Kidney glomerular epithelial cell (primary cell): ENCODE data around the gene CHRNB1.

Experiments used
- DNase-seq: peaks from one replicate; lab custom pipeline; 2025; lab: John Stamatoyannopoulos, UW

The CHRNB1 gene

GRCh38 chr17:7437950-7438614, 6.8 kb upstream of the CHRNB1 start:
- no peak for DNase-seq

GRCh38 chr17:7438656-7439460, 6.0 kb upstream of the CHRNB1 start:
- DNase-seq = no peak

DNA sequence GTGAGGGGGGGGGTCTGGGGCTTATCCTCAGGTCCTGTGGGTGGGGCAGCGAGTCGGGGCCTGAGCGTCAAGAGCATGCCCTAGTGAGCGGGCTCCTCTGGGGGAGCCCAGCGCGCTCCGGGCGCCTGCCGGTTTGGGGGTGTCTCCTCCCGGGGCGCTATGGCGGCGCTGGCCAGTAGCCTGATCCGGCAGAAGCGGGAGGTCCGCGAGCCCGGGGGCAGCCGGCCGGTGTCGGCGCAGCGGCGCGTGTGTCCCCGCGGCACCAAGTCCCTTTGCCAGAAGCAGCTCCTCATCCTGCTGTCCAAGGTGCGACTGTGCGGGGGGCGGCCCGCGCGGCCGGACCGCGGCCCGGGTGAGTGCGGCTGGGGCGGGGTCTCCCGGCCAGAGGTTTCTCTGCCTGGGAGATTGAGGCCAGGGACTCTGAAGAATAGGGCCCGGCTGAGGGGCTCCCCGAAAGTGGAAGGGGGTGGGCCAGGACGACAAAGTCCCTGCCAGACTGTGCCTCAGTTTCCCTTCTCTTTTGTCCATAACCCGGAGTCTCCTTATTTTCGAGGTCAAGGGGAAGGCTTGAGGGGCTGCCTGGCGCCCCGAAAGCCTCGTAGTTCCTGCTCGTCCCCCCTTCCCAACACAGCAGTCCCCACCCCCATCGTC, 5.3 kb upstream of the CHRNB1 start, which contains the start of gene FGF11:
Gene FGF11, plus strand, starts transcription at position 51 of the 651 bp plus-strand sequence. Its CDS starts 109 bp downstream, at position 160.
- no peak for DNase-seq

GRCh38 chr17:7440113-7440833, 4.6 kb upstream of the CHRNB1 start:
- peak; percentile 25 for DNase-seq

- peak; percentile 33 for DNase-seq
Measured at GRCh38 chr17:7440834-7441195, 4.0 kb upstream of the CHRNB1 start.

DNA sequence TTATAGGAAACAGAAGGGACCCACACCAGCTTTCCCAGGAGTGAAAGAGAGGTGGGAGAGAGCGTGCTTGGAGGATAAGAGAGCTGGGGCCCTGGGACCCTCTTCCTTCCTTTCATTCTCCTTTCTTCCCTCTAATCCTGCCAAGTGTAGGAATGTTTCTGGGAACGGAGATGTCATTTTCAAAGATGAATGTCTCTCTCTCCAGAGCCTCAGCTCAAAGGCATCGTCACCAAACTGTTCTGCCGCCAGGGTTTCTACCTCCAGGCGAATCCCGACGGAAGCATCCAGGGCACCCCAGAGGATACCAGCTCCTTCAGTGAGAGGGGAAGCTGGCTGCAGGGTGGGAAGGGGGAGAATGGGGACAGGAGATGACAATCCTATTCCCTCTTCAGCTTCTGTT, 3.6 kb upstream of the CHRNB1 start:
- no peak for DNase-seq

DNA sequence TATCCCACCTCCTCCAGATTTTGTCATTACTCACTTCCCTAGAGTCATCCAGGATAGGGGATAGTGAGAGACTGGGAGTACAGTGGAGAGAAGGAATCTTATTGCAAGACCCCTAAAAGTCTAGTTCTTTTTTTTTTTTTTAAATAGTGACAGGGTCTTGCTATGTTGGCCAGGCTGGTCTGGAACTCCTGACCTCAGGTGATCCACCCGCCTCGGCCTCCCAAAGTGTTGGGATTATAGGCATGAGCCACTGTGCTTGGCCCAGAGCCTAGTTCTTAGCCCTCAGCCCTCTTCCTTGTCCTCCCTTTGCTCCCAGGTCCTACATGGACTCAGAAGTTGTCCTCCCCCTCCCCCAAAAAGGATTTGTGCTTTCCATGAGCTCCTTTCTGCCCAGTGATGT, 2.7 kb upstream of the CHRNB1 start:
- DNase-seq = no peak

DNA sequence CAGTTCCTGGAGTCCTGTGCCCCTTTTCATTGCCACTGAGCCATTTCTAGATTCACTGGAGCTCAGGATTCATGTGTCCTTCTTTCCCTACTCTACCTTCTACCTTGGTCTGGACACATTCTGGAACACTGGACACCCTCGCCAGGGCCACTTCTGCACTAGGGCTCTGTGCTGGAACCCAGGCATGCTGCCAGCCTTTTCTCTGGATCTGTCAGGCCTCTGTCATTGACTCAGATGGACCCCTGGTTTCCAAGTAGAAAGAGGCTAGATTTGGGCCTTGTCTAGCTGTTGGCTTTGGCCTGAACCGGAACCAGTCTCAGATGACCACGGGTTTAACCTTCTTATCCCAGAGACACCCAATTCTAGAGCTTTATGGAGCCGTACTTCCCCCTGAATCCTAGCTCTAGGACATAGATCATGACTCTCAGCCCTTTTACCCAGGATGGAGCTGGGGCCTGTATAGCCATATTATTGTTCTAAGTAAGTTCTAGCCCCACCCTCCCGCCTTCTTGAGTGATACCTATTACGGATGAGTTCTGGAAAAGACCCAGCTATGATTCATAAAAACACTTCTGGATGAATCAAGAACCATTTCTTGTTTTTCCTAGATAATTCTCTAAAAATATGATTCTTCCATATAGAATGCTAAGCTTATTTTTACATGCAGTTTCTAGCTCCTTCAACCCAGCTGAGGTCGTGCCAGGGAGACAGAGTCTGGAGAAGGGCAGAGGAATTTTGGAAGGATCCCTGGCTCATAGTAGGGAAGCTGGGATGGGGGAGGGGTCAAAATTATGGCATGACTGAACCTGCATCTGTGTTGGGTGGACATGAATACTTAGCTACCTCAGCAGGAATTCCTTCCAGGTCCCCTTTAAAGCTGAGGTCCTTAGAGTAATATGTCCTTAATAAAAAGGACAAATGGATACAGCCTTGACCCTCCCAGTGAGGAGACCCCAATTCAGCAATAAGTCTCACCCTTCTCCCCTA, 1.1 kb upstream of the CHRNB1 start:
- DNase-seq = no peak

DNA sequence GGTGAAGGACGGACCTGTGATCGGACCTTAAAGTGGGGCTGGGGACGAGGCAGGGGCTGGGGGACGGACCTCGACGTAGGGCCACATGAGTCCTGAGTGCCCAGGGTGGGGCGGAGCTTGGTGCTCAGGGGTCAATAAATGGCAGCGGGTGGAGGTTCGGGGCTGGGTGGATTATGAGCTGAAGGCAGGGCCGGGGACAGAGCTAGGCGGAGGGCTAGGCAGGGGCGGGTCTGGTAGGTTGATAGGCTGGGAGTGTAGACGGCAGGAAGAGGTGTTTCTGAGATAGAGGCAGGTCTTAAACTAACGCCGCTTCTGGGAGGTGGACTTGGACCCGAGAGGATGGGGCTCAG, 733 bp downstream of the CHRNB1 start:
- DNase-seq = no peak

GRCh38 chr17:7448461-7448860, 3.6 kb downstream of the CHRNB1 start:
- DNase-seq = no peak

DNA sequence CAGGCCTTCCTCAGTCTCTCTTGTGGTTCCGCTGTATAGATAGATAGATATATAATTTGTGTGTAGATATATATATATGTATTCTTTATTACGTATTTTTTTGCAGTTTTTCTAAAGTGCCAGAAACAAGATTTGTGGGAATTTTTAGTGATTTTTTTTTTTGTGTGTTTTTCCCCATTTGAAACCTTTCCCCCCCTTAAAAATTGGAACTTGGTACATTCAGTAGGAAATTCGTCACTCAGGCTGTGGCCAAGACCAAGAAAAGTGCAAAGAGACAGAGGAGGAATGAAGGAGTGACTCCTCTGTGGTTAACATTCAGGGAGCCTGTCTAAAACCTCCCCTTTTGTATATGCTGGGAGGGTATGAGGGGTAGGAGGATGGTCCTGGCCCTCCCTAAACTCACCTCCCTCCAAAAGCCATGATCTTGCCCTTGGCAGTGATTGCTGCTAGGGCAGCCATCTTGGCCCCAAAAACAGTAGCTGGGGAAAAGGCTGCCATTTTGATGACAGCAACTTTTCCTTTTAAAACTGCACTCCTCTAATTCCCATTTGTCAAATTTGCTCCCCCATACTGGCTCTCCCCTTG, 15.2 kb downstream of the CHRNB1 start:
- DNase-seq = no peak

DNA sequence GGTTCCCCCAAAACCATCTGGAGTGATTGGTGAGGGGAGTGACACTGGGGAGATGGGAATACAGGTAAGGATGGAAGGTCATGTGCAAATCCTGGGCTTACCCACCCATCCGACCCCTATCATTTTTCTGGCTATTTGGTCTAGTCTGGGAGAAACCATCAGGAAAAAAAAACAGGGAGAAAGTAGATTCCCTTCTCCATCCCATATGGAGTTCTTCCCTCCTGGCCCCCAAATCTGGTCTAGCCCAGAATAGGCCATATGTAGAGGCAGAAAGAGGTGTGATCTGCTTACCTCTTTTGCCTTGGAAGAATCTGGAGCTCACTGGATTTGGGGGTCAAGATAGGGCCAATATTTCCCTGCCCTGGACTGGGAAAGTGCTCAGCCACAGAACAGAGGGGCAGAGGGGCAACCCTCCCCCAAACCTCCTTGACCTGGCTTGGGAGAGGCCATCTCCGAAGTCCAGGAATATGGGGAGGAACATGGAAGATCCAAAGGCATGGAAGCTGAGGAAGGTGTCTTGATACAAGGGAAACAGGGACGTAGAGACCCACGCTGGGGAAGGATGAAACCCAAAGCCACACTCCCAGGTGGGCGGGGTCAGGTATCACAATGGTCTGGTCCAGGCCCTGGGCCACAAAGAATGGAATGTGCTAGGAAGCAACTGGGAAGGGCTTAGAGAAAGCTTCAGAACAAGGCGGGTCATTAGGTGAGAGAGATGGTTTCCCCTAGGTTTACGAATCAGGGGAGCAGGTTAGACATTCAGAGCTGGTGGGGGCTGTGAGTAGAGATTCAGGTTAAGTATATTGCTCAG, 16.2 kb downstream of the CHRNB1 start:
- DNase-seq = no peak

GRCh38 chr17:7462474-7463371, 17.9 kb downstream of the CHRNB1 start:
- DNase-seq = no peak

DNA sequence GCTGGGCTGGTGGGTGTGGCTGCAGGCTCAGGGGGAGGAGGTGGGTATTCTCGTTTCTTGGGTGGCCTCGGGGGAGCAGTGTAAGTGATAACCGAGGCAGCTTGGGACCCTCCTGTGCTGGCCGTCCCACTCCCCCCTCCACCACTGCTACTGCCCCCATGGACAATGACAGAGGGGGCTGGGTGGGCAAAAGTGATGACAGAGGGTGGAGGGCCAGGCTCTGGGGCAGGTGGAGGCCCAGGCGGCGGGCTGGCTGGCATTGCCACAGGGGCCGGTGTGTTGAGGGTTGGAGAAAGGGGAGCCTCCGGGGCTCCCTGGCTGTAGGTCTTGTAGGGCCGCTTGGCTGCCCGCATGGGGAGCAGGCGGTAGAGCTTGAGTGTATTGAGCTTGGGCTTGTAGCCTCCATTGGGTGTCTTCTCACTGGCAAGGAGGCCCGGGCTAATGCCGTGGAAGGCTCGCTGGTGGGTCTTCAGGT, 18.5 kb downstream of the CHRNB1 start:
- DNase-seq = no peak

GRCh38 chr17:7464081-7464480, 19.2 kb downstream of the CHRNB1 start:
- no peak for DNase-seq

GRCh38 chr17:7465597-7466275, 20.9 kb downstream of the CHRNB1 start:
- DNase-seq = no peak

GRCh38 chr17:7466318-7466638, 21.4 kb downstream of the CHRNB1 start:
- no peak for DNase-seq

DNA sequence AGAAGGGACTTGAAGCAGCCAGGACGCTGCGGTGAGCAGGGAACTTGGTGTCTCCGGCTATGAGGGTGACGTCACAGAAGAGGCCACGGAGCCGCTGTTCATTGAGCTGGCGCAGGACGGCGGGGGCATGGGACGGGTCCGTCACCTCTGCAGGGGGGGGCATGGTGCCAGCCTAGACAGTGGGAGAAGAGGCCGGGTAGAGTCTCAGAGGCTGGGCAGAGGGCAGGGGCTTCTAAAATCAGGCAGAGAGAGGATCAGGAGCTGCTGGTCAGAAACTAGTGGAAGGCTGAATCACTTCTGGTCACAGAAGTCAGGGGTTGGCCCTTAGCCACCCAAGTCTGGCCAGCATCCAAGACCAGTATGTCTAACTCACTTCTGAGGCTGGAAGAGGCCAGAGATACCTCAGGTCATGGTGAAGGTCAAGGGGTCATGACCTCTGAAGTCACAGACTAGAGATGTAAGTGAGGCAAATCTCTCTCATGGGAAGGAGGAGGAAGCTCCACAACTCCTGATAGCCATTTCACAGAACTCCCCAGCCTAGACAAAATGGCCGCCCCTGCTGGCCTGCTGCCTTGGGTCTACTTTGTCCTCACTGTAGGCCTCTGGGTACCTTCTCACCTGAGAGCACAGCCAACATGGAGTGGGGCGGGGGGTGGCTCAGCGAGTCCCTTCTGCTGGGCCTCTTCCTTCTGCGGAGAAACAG, 21.9 kb downstream of the CHRNB1 start:
- DNase-seq = peak; percentile 28
